Transverse colon (tissue), 4 donors: ENCODE results near the gene ZNF423. TPM values are rescaled to one million over a fixed set of nuclear protein-coding genes. Genes with fewer than 3 reads are reported as not detected.
A peak's percentile ranks its signal among the peaks of the same experiment; 100 is the strongest.
"Not testable (repeated sequence)": the region's sequence is repeated elsewhere in the genome, so short reads cannot be mapped to it uniquely, and the experiment has no call there.

Source experiments
- DNase-seq: peaks from one replicate; pipeline ENCODE4 v3.0.0-alpha.2; 2019
- H3K27ac ChIP-seq, 4 donors: fragments of 200-600 bp; sonication (generic); 2 replicates each; pipeline ENCODE4 v1.5.1; 2016 to 2018; ENCODE audit warnings: inconsistent platforms in 4 of 4
- H3K27me3 ChIP-seq: fragments of 200-600 bp; sonication (generic); 2 replicates; pipeline ENCODE4 v1.5.1; 2017; ENCODE audit warnings: inconsistent platforms
- H3K36me3 ChIP-seq, 4 donors: fragments of 200-600 bp; sonication (generic); 2 replicates each; pipeline ENCODE4 v1.5.1; 2017 to 2019; ENCODE audit warnings: inconsistent platforms in 4 of 4
- H3K4me1 ChIP-seq, 4 donors: fragments of 200-600 bp; sonication (generic); 2 replicates each; pipeline ENCODE4 v1.5.1; 2017 to 2020; ENCODE audit warnings: inconsistent platforms in 4 of 4
- H3K4me3 ChIP-seq, 4 donors: fragments of 200-600 bp; sonication (generic); 1 replicate in 1 of 4; 2 replicates in 3 of 4; pipeline versions ENCODE4 v1.5.1 to v1.6.1; 2017 to 2019; ENCODE audit warnings: inconsistent platforms in 4 of 4
- H3K9me3 ChIP-seq, 2 donors: fragments of 200-600 bp; sonication (generic); 2 replicates each; pipeline ENCODE4 v1.5.1; 2017 to 2019; ENCODE audit warnings: inconsistent platforms in 2 of 2
- CTCF ChIP-seq, 5 experiments: fragments of 200-600 bp in 3 of 5; fragments of 450-650 bp in 2 of 5; sonication (generic) in 3 of 5; IDR thresholded peaks; 1 replicate in 2 of 5; 2 replicates in 3 of 5; pipeline ENCODE4 v1.5.1; 2016 to 2017; ENCODE audit warnings: antibody characterized with exemption in 5 of 5, inconsistent platforms in 3 of 5, mild to moderate bottlenecking in 2 of 5, moderate library complexity in 1 of 5
- EP300 ChIP-seq: sonication (generic); formaldehyde crosslinking; IDR thresholded peaks from one replicate; pipeline ENCODE4 v1.6.1; 2017; ENCODE audit warnings: antibody characterized with exemption, low read depth
- POLR2A ChIP-seq: fragments of 450-650 bp; IDR thresholded peaks from one replicate; pipeline ENCODE4 v1.6.1; 2016; ENCODE audit warnings: antibody characterized with exemption, mild to moderate bottlenecking, moderate library complexity
- POLR2AphosphoS5 ChIP-seq, 3 donors: sonication (generic); formaldehyde crosslinking; IDR thresholded peaks; one replicate each; pipeline ENCODE4 v1.6.1; 2016; ENCODE audit warnings: antibody characterized with exemption in 3 of 3
- WGBS, 2 donors: methylation state at CpG; one replicate each; pipeline ENCODE4 v1.1.5; 2018; ENCODE audit warnings: low coverage in 1 of 2; 5-methylcytosine and 5-hydroxymethylcytosine counted together
- in situ Hi-C, 4 donors: fragments of 200-750 bp; cut with MboI; loops; one replicate each; pipeline versions ENCODE4 v1.15.0 to v1.15.1; 2017; ENCODE audit warnings: low sequenced_read_pairs in 3 of 4, low pct_ligation_motif_present in 1 of 4, low pct_unique_long_range_greater_than_20kb in 1 of 4
- intact Hi-C: fragments of 100-400 bp; cut with DNase I; formaldehyde crosslinking; loops from one replicate; pipeline ENCODE4 v1.15.1; 2023; ENCODE audit warnings: low total_unique reads
- total RNA-seq, 4 donors: library from RNA; depleted of rRNA; stranded (reverse); fragments of >200 nt; gene quantifications; one replicate each; pipeline ENCODE4 v1.1.0, GENCODE V29; 2016

Gene ZNF423
- total RNA-seq, 4 donors from 2014 or later: 4.9 to 13.1 (median 7.2) TPM

GRCh38 chr16:49881890-49882289 lies 26.0 kb upstream of the ZNF423 start:
- in situ Hi-C loops: no loop called here
- intact Hi-C loops: no loop called here
- H3K9me3 ChIP-seq: no peaks in the 10 kb centered on the region
- H3K36me3 ChIP-seq: no peaks in the 10 kb centered on the region
- DNase-seq: no peak
- H3K27ac ChIP-seq: no peak overlapping the region
- no peaks in the 10 kb centered on the region for H3K27me3 ChIP-seq
- H3K4me3 ChIP-seq: no peak overlapping the region
- 71% methylated on average over 7 of the region's 7 CpGs; no CpG with 5 or more reads in 1 of the 2 donors for WGBS, 2 donors
- no peak for TF ChIP-seq POLR2A
- H3K4me1 ChIP-seq: peaks cover 0 to 19% (median 12%) of the 10 kb centered on the region in 4 donors

- H3K9me3 ChIP-seq, in situ Hi-C loops, H3K4me3 ChIP-seq, H3K27me3 ChIP-seq, H3K27ac ChIP-seq, DNase-seq, H3K36me3 ChIP-seq: not testable (repeated sequence)
- intact Hi-C loops: loop anchor here (5.0 kb wide), 1 partner anchor 381 kb away; no protein-coding TSS in a partner anchor
- WGBS, 2 donors: 81% methylated on average over 3 of the region's 3 CpGs; no CpG with 5 or more reads in 1 of the 2 donors
- H3K4me1 ChIP-seq: peaks cover 6 to 35% (median 24%) of the 10 kb centered on the region in 4 donors
Observed at GRCh38 chr16:49878540-49878939, 22.6 kb upstream of the ZNF423 start.

- Histone ChIP-seq H3K27me3 (peaks cover 3% of the 10 kb centered on the region), H3K4me1 (peaks cover 6 to 32% (median 23%) of the 10 kb centered on the region in 4 donors), H3K4me3 (peak overlapping the region; percentile 13 to 44 (median 21)), H3K9me3 (no peaks in the 10 kb centered on the region), H3K27ac (peak overlapping the region; percentile 23 to 75 (median 42)), H3K36me3 (no peaks in the 10 kb centered on the region)
- no peak for TF ChIP-seq EP300
- peak; percentile 77 to 96 (median 93) for TF ChIP-seq CTCF (IDR thresholded peaks at IDR 0.05)
- 0 to 4% methylated on average over 1 to 22 of the region's 22 CpGs for WGBS, 2 donors
- DNase-seq: peak; percentile 86
- intact Hi-C loops: loop anchor here (5.0 kb wide), 1 partner anchor 379 kb away; no protein-coding TSS in a partner anchor
- in situ Hi-C loops: no loop called here
Observed at GRCh38 chr16:49876716-49877129, 20.8 kb upstream of the ZNF423 start.

GRCh38 chr16:49875806-49876715 lies 20.1 kb upstream of the ZNF423 start:
- H3K4me3 ChIP-seq: peak overlapping the region; percentile 13 to 44 (median 21)
- intact Hi-C loops: loop anchor here (5.0 kb wide), 1 partner anchor 379 kb away; no protein-coding TSS in a partner anchor
- H3K4me1 ChIP-seq: peaks cover 6 to 32% (median 23%) of the 10 kb centered on the region in 4 donors
- H3K36me3 ChIP-seq: no peaks in the 10 kb centered on the region
- DNase-seq: no peak
- peaks cover 3% of the 10 kb centered on the region for H3K27me3 ChIP-seq
- in situ Hi-C loops: no loop called here
- no peak for TF ChIP-seq POLR2AphosphoS5 (IDR thresholded peaks at IDR 0.05)
- TF ChIP-seq CTCF (IDR thresholded peaks at IDR 0.05): no peak
- no peak for TF ChIP-seq EP300
- no peak for TF ChIP-seq POLR2A
- no peaks in the 10 kb centered on the region for H3K9me3 ChIP-seq
- peak overlapping the region; percentile 23 to 75 (median 42) for H3K27ac ChIP-seq
- 33 to 34% methylated on average over 3 to 44 of the region's 45 CpGs for WGBS, 2 donors

GRCh38 chr16:49874613-49875237 lies 18.8 kb upstream of the ZNF423 start:
- Histone ChIP-seq H3K4me3 (no peak overlapping the region), H3K36me3 (no peaks in the 10 kb centered on the region), H3K9me3 (no peaks in the 10 kb centered on the region), H3K27me3 (peaks cover 3% of the 10 kb centered on the region), H3K4me1 (peaks cover 6 to 32% (median 23%) of the 10 kb centered on the region in 4 donors), H3K27ac (peak overlapping the region; percentile 12 to 75 (median 38))
- DNase-seq: peak; percentile 35
- intact Hi-C loops: loop anchor here (5.0 kb wide), 1 partner anchor 377 kb away; no protein-coding TSS in a partner anchor
- TF ChIP-seq EP300 (no peak), POLR2A (no peak), POLR2AphosphoS5 (IDR thresholded peaks at IDR 0.05) (peak in 1 of 3 donors; percentile 9)
- in situ Hi-C loops: loop anchor here in 1 of 4 donors (25.0 kb wide), 1 partner anchor 262 kb away; no protein-coding TSS in a partner anchor
- 63 to 65% methylated on average over 1 of the region's 1 CpG for WGBS, 2 donors

- H3K4me3 ChIP-seq, H3K27ac ChIP-seq, DNase-seq, H3K9me3 ChIP-seq, H3K36me3 ChIP-seq, intact Hi-C loops, H3K27me3 ChIP-seq: not testable (repeated sequence)
- WGBS, 2 donors: 87 to 95% methylated on average over 4 to 5 of the region's 5 CpGs
- peaks cover 6 to 29% (median 20%) of the 10 kb centered on the region in 4 donors for H3K4me1 ChIP-seq
- in situ Hi-C loops: loop anchor here in 1 of 4 donors (25.0 kb wide), 1 partner anchor 260 kb away; no protein-coding TSS in a partner anchor
Observed at GRCh38 chr16:49871824-49872223, 15.9 kb upstream of the ZNF423 start.
